Stimulated activated CD4-positive, alpha-beta T cell treated with anti-CD3 and anti-CD28 coated beads, Interleukin-1b, Interleukin-23, amount 100 ng/mL, for 4 hours (primary cell): ENCODE data around the gene KRTAP4-2.
"Not testable (repeated sequence)": the region's sequence is repeated elsewhere in the genome, so short reads cannot be mapped to it uniquely, and the experiment has no call there.

Experiments
- DNase-seq, 2 donors: peaks; one replicate each; pipeline ENCODE4 v3.0.0-alpha.2; 2020; ENCODE audit warnings: low read depth in 2 of 2

Gene KRTAP4-2

GRCh38 chr17:41163828-41164227 lies 14.2 kb downstream of the KRTAP4-2 start:
- no peak for DNase-seq

GRCh38 chr17:41160648-41161047 lies 17.4 kb downstream of the KRTAP4-2 start, which contains the start of gene KRTAP4-4:
KRTAP4-4 (minus strand) TSS chr17:41160748; CDS start chr17:41160691, 57 bp downstream.
- no peak for DNase-seq

GRCh38 chr17:41160190-41160589 lies 17.8 kb downstream of the KRTAP4-2 start:
- DNase-seq, result not testable (repeated sequence)

- DNase-seq, result no peak
Measured at GRCh38 chr17:41153856-41154255, 24.2 kb downstream of the KRTAP4-2 start.

GRCh38 chr17:41151525-41151924 lies 26.5 kb downstream of the KRTAP4-2 start:
- no peak for DNase-seq

- no peak for DNase-seq
Measured at GRCh38 chr17:41150026-41150425, 28.0 kb downstream of the KRTAP4-2 start.

GRCh38 chr17:41149652-41149985 lies 28.4 kb downstream of the KRTAP4-2 start, which contains the start of gene KRTAP4-5:
KRTAP4-5 (minus strand) TSS chr17:41149825; CDS start chr17:41149767, 58 bp downstream.
- DNase-seq, result no peak

GRCh38 chr17:41148971-41149651 lies 28.9 kb downstream of the KRTAP4-2 start:
- DNase-seq, result not testable (repeated sequence)

- no peak for DNase-seq
Measured at GRCh38 chr17:41147531-41148204, 30.4 kb downstream of the KRTAP4-2 start.

GRCh38 chr17:41145261-41145660 lies 32.8 kb downstream of the KRTAP4-2 start:
- no peak for DNase-seq

- no peak for DNase-seq
Measured at GRCh38 chr17:41144846-41145245, 33.2 kb downstream of the KRTAP4-2 start.

- no peak for DNase-seq
Measured at GRCh38 chr17:41141361-41141760, 36.7 kb downstream of the KRTAP4-2 start.

- no peak for DNase-seq
Measured at GRCh38 chr17:41140360-41141131, 37.5 kb downstream of the KRTAP4-2 start, which contains the start of gene KRTAP4-6. KRTAP4-6 (minus strand) TSS chr17:41140544; CDS start chr17:41140487, 57 bp downstream.

- DNase-seq, result not testable (repeated sequence)
Measured at GRCh38 chr17:41139865-41140264, 38.2 kb downstream of the KRTAP4-2 start.

GRCh38 chr17:41133880-41134735 lies 43.9 kb downstream of the KRTAP4-2 start:
- no peak for DNase-seq

- no peak for DNase-seq
Measured at GRCh38 chr17:41131979-41132378, 46.0 kb downstream of the KRTAP4-2 start.
